HepG2 (cell line): Measurements from ENCODE around the gene PPP1R9B. TPM values are rescaled to one million over a fixed set of nuclear protein-coding genes. Genes with fewer than 3 reads are reported as not detected.

Experiments
- JDP2 ChIP-seq: sonication (generic); formaldehyde crosslinking; IDR thresholded peaks from 2 replicates; pipeline ENCODE4 v1.8.1; 2022; ENCODE audit warnings: missing genetic modification reagents, borderline replicate concordance
- RBM22 ChIP-seq: fragments of 200-400 bp; formaldehyde crosslinking; optimal IDR thresholded peaks from 2 replicates; pipeline ENCODE3; 2017; ENCODE audit warnings: mild to moderate bottlenecking, low read length, moderate library complexity
- RORA ChIP-seq: sonication (generic); formaldehyde crosslinking; IDR thresholded peaks from 2 replicates; pipeline ENCODE4 v1.5.0; 2020; ENCODE audit warnings: mild to moderate bottlenecking, missing genetic modification reagents, moderate library complexity
- YY1 ChIP-seq: IDR thresholded peaks from 2 replicates; pipeline ENCODE4 v1.6.1; 2011; ENCODE audit warnings: low read length, low read depth, moderate library complexity, mild to moderate bottlenecking; ENCODE audit not compliant: insufficient read depth, insufficient replicate concordance
- ZFP36 ChIP-seq: fragments of 150-350 bp; IDR thresholded peaks from 2 replicates; pipeline ENCODE4 v1.6.1; 2018; ENCODE audit warnings: borderline replicate concordance, low read length, low read depth; ENCODE audit not compliant: partially characterized antibody
- ZNF350 ChIP-seq: sonication (generic); formaldehyde crosslinking; IDR thresholded peaks from 2 replicates; pipeline ENCODE4 v1.4.0; 2020; ENCODE audit warnings: mild to moderate bottlenecking, low read depth, missing genetic modification reagents, borderline replicate concordance
- ZNF549 ChIP-seq: sonication (generic); formaldehyde crosslinking; IDR thresholded peaks from 2 replicates; pipeline ENCODE4 v1.5.0; 2020; ENCODE audit warnings: missing genetic modification reagents
- ZNF816 ChIP-seq: sonication (generic); formaldehyde crosslinking; IDR thresholded peaks from 2 replicates; pipeline ENCODE4 v1.8.0; 2022; ENCODE audit warnings: missing genetic modification reagents, mild to moderate bottlenecking, borderline replicate concordance
- ZNF883 ChIP-seq: sonication (generic); formaldehyde crosslinking; IDR thresholded peaks from 2 replicates; pipeline ENCODE4 v1.5.1; 2020; ENCODE audit warnings: mild to moderate bottlenecking, missing genetic modification reagents; ENCODE audit errors: not compliant biosample characterization
- polyA plus RNA-seq, 8 experiments: library from polyadenylated mRNA; depleted of rRNA in 3 of 8; stranded (reverse) in 7 of 8; unstranded in 1 of 8; fragments of >200 nt; fragmentation: Illumina TruSeq in 4 of 8; extraction: Trizol in 4 of 8; gene quantifications; 2 replicates each; pipeline versions ENCODE4 v1.2.1 to v1.2.3, GENCODE V29; 2011 to 2016; ENCODE audit warnings: low read depth in 4 of 8, missing spikeins in 1 of 8, mixed read lengths in 1 of 8; ENCODE audit not compliant: insufficient read depth in 1 of 8
- total RNA-seq, 5 experiments: library from RNA; depleted of rRNA; stranded (reverse); fragments of >200 nt; fragmentation: Illumina TruSeq; extraction: Trizol; gene quantifications; 2 replicates each; pipeline ENCODE4 v1.2.3, GENCODE V29; 2016; ENCODE audit warnings: low read depth in 1 of 5
- TF ChIP-seq, protein P1 (sequence below): sonication (generic); formaldehyde crosslinking; IDR thresholded peaks from 2 replicates; pipeline ENCODE4 v1.5.1; 2020; ENCODE audit warnings: mild to moderate bottlenecking, missing genetic modification reagents, moderate library complexity
- TF ChIP-seq, protein P2 (sequence below): conservative IDR thresholded peaks from 2 replicates; pipeline ENCODE4 v1.6.1; 2018; ENCODE audit warnings: missing genetic modification reagents
- TF ChIP-seq, protein P3 (sequence below): sonication (generic); formaldehyde crosslinking; IDR thresholded peaks from 2 replicates; pipeline ENCODE4 v1.4.0; 2020; ENCODE audit warnings: mild to moderate bottlenecking, missing genetic modification reagents
- TF ChIP-seq, protein P4 (sequence below): sonication (generic); formaldehyde crosslinking; IDR thresholded peaks from 2 replicates; pipeline ENCODE4 v1.4.0; 2020; ENCODE audit warnings: missing genetic modification reagents
- TF ChIP-seq, protein P5 (sequence below): sonication (generic); formaldehyde crosslinking; IDR thresholded peaks from 2 replicates; pipeline ENCODE4 v1.4.0; 2020; ENCODE audit warnings: missing genetic modification reagents, borderline replicate concordance

The PPP1R9B gene
- total and polyA plus RNA-seq, 2 of the 13 experiments (the other 11 are each of a cell fraction or from before 2014, with no cell fraction given), result 9.4 to 15.8 TPM

DNA sequence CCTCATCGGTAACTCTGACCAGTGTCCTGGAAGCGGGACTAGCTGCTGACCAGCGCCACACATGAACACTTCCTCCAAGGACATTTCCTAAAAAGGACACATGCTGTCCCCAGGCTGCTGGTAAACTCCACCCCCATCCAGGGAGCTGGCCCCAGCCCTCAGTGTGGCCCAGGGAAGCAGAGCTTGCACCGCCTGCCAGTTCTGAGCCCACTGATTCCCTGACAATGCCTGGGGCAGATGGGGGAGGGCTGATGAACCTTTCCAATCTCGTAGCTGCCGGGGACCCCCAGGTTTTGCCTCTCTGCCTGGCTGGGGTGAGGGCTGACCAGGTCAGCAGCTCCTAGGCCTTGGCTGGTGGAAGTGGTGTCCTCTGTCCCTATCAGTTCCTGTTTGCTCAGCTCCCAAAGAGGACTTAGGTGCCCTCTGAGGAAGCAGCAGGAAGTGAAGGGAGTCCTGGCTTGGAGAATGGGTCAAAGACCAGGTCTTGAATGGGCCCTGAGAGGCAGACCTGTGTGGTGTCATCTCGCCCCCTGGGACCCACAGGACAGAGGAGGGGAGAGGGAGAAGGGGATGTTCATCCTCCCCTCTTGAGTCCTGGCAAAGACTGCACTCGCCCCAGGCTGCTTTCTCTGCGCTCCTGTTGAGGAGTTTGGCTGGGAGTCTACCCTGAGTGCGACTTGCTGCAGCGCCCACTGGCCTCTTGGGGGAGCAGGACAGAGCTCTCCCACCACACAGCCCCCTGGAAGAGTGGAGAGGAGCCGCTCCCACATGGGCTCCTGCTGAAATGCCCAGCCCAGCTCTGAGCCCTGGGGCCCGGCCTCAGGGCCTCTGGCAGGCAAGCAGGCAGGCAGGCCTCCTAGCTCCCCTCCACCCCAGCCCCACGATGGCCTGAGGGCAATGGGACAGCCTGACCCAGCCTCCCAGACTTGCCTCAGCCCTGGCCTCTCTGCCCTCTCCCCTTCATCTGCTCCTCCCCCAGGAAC is 38.5 kb downstream of the PPP1R9B start (continued):
- TF ChIP-seq, protein P1, sequence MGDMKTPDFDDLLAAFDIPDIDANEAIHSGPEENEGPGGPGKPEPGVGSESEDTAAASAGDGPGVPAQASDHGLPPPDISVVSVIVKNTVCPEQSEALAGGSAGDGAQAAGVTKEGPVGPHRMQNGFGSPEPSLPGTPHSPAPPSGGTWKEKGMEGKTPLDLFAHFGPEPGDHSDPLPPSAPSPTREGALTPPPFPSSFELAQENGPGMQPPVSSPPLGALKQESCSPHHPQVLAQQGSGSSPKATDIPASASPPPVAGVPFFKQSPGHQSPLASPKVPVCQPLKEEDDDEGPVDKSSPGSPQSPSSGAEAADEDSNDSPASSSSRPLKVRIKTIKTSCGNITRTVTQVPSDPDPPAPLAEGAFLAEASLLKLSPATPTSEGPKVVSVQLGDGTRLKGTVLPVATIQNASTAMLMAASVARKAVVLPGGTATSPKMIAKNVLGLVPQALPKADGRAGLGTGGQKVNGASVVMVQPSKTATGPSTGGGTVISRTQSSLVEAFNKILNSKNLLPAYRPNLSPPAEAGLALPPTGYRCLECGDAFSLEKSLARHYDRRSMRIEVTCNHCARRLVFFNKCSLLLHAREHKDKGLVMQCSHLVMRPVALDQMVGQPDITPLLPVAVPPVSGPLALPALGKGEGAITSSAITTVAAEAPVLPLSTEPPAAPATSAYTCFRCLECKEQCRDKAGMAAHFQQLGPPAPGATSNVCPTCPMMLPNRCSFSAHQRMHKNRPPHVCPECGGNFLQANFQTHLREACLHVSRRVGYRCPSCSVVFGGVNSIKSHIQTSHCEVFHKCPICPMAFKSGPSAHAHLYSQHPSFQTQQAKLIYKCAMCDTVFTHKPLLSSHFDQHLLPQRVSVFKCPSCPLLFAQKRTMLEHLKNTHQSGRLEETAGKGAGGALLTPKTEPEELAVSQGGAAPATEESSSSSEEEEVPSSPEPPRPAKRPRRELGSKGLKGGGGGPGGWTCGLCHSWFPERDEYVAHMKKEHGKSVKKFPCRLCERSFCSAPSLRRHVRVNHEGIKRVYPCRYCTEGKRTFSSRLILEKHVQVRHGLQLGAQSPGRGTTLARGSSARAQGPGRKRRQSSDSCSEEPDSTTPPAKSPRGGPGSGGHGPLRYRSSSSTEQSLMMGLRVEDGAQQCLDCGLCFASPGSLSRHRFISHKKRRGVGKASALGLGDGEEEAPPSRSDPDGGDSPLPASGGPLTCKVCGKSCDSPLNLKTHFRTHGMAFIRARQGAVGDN (CRISPR knock-in tag), result peak; percentile 85
- TF ChIP-seq RBM22 (peak; percentile 87), ZNF549 (CRISPR knock-in tag) (no peak), ZNF816 (CRISPR knock-in tag) (no peak; the same call in 1 of the 2 replicates), YY1 (no peak), JDP2 (CRISPR knock-in tag) (no peak), ZNF350 (peak; percentile 66), ZNF883 (CRISPR knock-in tag) (peak; percentile 20), ZFP36 (no peak), RORA (no peak)
- TF ChIP-seq, protein P2, sequence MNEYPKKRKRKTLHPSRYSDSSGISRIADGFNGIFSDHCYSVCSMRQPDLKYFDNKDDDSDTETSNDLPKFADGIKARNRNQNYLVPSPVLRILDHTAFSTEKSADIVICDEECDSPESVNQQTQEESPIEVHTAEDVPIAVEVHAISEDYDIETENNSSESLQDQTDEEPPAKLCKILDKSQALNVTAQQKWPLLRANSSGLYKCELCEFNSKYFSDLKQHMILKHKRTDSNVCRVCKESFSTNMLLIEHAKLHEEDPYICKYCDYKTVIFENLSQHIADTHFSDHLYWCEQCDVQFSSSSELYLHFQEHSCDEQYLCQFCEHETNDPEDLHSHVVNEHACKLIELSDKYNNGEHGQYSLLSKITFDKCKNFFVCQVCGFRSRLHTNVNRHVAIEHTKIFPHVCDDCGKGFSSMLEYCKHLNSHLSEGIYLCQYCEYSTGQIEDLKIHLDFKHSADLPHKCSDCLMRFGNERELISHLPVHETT, result no peak
- TF ChIP-seq, protein P3, sequence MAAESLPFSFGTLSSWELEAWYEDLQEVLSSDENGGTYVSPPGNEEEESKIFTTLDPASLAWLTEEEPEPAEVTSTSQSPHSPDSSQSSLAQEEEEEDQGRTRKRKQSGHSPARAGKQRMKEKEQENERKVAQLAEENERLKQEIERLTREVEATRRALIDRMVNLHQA (CRISPR knock-in tag), result no peak
- TF ChIP-seq, protein P4, sequence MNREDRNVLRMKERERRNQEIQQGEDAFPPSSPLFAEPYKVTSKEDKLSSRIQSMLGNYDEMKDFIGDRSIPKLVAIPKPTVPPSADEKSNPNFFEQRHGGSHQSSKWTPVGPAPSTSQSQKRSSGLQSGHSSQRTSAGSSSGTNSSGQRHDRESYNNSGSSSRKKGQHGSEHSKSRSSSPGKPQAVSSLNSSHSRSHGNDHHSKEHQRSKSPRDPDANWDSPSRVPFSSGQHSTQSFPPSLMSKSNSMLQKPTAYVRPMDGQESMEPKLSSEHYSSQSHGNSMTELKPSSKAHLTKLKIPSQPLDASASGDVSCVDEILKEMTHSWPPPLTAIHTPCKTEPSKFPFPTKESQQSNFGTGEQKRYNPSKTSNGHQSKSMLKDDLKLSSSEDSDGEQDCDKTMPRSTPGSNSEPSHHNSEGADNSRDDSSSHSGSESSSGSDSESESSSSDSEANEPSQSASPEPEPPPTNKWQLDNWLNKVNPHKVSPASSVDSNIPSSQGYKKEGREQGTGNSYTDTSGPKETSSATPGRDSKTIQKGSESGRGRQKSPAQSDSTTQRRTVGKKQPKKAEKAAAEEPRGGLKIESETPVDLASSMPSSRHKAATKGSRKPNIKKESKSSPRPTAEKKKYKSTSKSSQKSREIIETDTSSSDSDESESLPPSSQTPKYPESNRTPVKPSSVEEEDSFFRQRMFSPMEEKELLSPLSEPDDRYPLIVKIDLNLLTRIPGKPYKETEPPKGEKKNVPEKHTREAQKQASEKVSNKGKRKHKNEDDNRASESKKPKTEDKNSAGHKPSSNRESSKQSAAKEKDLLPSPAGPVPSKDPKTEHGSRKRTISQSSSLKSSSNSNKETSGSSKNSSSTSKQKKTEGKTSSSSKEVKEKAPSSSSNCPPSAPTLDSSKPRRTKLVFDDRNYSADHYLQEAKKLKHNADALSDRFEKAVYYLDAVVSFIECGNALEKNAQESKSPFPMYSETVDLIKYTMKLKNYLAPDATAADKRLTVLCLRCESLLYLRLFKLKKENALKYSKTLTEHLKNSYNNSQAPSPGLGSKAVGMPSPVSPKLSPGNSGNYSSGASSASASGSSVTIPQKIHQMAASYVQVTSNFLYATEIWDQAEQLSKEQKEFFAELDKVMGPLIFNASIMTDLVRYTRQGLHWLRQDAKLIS (CRISPR knock-in tag), result no peak
- TF ChIP-seq, protein P5, sequence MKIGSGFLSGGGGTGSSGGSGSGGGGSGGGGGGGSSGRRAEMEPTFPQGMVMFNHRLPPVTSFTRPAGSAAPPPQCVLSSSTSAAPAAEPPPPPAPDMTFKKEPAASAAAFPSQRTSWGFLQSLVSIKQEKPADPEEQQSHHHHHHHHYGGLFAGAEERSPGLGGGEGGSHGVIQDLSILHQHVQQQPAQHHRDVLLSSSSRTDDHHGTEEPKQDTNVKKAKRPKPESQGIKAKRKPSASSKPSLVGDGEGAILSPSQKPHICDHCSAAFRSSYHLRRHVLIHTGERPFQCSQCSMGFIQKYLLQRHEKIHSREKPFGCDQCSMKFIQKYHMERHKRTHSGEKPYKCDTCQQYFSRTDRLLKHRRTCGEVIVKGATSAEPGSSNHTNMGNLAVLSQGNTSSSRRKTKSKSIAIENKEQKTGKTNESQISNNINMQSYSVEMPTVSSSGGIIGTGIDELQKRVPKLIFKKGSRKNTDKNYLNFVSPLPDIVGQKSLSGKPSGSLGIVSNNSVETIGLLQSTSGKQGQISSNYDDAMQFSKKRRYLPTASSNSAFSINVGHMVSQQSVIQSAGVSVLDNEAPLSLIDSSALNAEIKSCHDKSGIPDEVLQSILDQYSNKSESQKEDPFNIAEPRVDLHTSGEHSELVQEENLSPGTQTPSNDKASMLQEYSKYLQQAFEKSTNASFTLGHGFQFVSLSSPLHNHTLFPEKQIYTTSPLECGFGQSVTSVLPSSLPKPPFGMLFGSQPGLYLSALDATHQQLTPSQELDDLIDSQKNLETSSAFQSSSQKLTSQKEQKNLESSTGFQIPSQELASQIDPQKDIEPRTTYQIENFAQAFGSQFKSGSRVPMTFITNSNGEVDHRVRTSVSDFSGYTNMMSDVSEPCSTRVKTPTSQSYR (CRISPR knock-in tag), result no peak; the same call in 1 of the 2 replicates
